NOMO-1 treated with dmso at 0.1 percent for 144 hours (cell line): Measurements from ENCODE around the gene NDUFB6.
"Not testable (repeated sequence)": the region's sequence is repeated elsewhere in the genome, so short reads cannot be mapped to it uniquely, and the experiment has no call there.

Source experiments
- DNase-seq: peaks from one replicate; lab custom pipeline; 2025; ENCODE audit not compliant: unreplicated experiment; lab: John Stamatoyannopoulos, UW

Gene NDUFB6

DNA sequence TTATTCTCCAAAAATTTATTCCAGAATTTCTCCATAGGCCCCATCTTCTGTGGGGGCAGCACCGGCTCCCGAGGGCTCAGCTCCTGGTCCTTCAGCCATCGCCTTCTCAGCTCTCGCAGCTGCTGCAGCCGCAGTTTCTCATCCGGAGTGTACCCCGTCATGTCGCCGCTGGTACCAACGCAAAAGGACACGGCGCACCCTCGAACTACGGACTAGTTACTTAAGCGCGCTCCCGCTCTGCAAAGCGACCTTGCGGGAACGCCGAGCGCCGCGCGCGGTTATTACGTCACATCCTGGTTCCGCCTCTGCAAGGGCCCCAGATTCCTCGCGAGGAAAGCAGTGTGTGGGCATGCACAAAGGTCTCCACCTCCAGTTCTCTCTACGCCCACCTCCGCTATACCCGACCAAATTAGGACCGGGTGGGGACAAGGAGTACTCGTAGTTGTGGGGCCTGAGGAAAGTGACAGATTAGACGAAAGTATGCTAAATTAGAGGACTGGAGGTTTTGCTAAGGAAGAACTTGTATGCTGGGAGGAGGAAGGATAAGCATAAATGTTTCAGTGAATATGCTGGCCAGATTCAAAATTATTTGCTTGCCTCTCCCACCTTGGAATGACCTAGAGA lies at the start of gene NDUFB6:
Gene NDUFB6, minus strand, starts transcription at position 260 of the 624 bp plus-strand sequence. Its CDS starts 99 bp downstream, at position 161.
- DNase-seq, result peak; percentile 95

- DNase-seq, result no peak
These were observed 45.3 kb upstream of the NDUFB6 start for GRCh38 chr9:32618261-32618660.

GRCh38 chr9:32606811-32607210 lies 33.9 kb upstream of the NDUFB6 start:
- no peak for DNase-seq

- no peak for DNase-seq
These were observed 31.2 kb upstream of the NDUFB6 start for GRCh38 chr9:32603914-32604852.

DNA sequence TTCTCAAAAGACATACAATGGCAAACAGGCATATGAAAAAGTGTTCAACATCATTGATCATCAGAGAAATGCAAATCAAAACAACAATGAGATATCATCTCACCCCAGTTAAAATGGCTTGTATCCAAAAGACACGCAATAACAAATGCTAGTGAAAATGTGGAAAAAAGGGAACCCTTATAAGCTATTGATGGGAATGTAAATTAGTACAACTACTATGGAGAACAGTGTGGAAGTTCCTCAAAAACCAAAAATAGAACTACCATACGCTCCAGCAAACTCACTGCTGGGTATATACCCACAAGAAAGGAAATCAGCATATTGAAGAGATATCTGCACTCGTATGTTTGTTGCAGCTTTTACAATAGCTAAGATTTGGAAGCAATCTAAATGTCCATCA lies 26.1 kb upstream of the NDUFB6 start:
- DNase-seq, result not testable (repeated sequence)

- DNase-seq, result no peak
These were observed 24.0 kb upstream of the NDUFB6 start for GRCh38 chr9:32596936-32597335.

GRCh38 chr9:32596096-32596865 lies 23.3 kb upstream of the NDUFB6 start:
- DNase-seq, result no peak

DNA sequence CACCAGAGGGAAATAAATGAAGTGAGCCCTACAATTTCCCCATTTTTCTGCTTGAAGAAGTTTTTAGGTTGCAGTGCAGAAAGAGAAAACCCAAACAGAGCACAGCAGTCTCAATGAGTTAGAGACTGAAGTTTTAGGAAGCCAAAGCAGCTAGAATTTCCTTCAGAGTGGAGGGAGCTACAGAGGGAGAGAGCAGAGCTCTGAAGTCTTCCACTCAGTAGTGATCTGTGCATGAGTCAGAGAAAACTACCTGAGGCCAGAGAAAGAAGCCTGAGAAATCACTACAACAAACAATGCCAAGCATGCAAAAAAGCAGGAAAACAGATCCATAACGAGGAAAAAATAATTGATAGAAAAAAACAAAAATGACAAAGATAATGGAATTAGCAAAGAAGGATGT lies 17.9 kb upstream of the NDUFB6 start:
- no peak for DNase-seq

GRCh38 chr9:32590476-32590875 lies 17.5 kb upstream of the NDUFB6 start:
- DNase-seq, result no peak

- no peak for DNase-seq
These were observed 16.2 kb upstream of the NDUFB6 start for GRCh38 chr9:32589083-32589723.

DNA sequence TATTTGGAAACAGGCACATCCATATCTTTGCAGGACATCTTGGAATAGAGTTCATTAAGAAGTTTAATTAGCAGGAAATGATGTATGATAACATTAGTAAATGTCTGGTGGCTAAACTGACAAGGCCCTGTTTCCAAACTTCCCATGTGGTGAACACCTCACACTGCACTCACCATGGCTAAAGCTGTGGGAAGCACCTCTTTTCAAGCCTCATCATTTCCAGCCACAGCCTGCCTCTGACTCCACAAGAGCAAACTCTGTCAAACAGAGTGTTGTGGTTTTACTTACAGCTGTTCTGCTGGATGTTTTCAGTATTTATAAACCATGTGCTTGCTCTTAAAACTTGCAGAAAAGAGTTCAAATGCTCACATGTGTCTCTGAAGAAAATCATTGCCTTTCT lies 14.9 kb upstream of the NDUFB6 start:
- DNase-seq, result no peak

GRCh38 chr9:32584784-32585183 lies 11.8 kb upstream of the NDUFB6 start:
- DNase-seq, result no peak

GRCh38 chr9:32581512-32582143 lies 8.7 kb upstream of the NDUFB6 start:
- no peak for DNase-seq

DNA sequence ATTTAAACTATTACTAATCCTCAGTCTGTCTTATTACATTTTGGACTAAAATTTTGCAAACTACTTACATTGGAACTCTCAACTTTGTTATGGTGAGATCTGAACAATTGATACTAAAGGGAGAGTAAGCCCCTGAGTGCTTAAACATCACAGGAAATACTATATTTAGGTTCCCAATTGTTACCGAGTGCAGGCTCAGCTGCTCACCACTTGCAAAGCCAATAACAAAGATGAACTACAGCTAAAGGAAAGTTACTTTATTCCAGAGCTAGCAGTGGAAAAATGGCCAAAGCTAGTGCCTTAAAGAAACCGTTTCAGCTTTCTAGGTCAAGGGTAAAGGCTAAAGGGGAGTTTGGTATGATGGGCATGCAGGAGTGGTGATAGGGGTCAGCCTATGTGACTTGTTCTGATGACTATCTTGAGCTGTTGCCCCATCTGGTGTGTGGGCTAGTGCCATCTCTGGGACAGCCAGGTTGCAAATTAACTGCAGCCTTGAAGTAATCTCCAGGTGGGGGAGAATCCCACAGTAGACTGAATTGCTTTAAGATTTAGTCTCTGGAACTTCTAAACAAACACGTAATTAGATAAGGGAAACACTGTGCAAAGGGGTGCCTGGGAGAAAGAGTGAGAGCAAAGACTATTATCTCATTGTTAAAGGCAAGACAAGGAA lies 7.8 kb upstream of the NDUFB6 start:
- DNase-seq, result no peak

DNA sequence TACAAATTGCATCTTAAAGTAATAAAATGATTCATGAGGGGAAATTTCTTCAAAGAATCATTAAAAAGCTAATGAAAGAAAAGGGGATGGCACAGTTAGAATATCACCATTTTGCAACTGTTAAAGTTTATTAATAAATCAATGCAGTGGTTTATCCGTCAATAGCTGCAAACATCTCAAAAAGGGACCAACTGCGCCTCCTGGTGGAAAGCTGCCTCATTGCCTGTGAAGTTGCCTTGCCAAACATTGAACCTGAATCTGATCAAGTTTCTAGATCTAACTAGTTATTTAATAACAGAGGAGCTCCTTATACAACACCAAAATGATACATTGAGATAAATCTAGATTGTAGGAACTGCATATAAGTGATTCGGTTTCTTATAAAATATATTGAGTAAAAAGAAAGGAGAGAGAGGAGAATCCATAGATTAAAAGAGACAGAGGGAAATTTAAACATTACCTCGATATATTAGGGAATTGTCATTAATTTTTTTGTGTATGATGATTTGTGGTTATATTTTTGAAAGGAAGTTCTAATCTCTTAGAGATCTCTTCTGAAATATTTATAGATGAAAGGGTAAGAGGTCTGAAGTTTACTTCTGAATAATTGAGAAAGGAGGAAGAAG lies 6.9 kb upstream of the NDUFB6 start:
- DNase-seq, result no peak

DNA sequence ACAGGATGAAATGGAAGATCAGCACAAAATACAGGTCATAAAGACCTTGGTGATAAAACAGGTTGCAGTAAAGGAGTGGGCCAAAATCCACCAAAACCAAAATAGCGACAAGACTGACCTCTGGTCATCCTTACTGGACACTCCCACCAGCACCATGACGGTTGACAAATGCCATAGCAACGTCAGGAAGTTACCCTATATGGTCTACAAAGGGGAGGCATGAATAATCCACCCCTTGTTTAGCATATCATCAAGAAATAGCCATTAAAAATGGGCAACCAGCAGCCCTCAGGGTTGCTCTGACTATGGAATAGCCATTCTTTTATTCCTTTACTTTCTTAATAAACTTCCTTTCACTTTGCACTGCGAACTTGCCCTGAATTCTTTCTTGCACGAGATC lies 6.0 kb upstream of the NDUFB6 start:
- no peak for DNase-seq

DNA sequence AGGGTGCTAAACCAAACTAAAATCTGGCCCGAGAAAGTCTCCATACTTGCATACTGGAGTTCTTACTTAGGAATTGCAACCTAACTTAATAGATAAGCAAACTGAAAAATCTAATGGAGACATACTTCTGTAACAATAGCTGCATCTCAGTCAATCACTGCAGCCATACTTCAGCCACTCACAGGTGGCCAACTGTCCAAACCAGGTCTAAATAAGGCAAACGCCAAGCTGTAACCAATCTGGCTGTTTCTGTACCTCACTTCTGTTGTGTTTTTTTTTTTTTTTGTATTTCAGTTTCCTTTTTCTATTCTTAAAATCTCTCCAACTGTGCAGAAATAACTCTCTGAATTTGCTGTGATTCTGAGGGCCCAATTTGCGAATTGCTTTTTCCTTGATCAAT lies 4.4 kb upstream of the NDUFB6 start:
- no peak for DNase-seq

GRCh38 chr9:32574858-32575257 lies 1.9 kb upstream of the NDUFB6 start:
- no peak for DNase-seq

DNA sequence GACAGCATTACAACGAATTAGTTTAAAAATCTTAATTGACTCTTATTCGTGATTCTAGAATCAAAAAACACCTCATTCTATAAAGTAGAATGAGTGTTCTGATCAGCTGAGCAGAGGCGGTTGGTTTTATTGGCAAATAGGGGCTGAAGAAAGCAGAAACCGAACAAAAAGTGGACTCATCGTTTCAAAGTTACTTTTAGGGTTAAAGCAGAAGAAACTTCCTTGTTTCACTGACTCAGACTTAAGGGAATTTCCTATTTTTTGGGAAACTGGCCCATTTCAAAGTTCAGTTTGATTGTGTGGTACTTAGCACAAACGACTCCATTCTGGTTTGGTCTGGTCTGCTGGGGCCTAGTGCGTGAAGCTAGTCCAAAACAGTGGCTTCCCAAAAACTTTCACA lies 862 bp upstream of the NDUFB6 start:
- no peak for DNase-seq
